GM19463 (cell line): Measurements from ENCODE around the gene SCOC.
"Not testable (repeated sequence)": the region's sequence is repeated elsewhere in the genome, so short reads cannot be mapped to it uniquely, and the experiment has no call there.

Experiments
- ATAC-seq: cut with Tn5 transposase; IDR thresholded peaks from one replicate; pipeline ENCODE4 v1.9.1; 2021; ENCODE audit warnings: mild to moderate bottlenecking, moderate library complexity; ENCODE audit not compliant: unreplicated experiment

The SCOC gene

DNA sequence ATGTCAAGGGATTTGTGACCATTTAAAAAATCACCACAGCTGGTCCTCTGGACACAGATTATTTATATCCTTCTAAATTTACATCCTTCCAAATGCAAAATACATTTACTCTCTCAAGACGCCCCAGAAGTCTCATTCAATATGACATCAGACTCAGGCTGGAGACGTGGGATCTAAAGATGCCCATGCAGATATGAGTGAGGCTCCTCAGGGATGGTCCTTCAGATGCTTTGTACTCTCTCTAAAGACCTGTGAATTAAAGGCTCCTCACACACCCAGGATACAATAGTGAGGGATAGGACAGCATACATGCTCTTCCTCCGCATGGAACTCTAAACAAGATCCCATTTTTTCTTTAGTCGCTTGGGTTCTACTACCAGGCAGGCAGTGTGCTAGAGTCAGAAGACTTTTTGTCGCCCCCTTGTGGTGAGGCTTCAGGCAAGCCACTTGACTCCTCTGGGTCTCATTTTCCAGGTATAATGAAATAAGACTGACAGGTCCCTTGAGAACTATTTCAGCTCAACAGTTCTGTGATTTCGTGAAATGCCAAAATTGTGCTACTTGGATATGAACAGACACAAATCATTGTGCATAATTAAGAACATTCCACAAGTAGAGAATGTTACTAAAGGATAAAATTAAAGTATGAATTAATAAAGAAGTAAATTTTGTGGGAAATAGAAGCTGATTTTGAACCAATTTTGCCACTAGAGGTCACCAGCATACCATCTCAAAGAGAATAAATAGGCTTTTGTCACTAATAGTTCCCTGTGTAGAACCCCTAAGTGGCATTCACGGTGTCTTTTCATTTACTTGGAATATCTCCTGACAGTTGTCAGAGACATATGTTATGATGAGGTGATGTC lies 13.7 kb upstream of the SCOC start:
- ATAC-seq = peak; percentile 95

DNA sequence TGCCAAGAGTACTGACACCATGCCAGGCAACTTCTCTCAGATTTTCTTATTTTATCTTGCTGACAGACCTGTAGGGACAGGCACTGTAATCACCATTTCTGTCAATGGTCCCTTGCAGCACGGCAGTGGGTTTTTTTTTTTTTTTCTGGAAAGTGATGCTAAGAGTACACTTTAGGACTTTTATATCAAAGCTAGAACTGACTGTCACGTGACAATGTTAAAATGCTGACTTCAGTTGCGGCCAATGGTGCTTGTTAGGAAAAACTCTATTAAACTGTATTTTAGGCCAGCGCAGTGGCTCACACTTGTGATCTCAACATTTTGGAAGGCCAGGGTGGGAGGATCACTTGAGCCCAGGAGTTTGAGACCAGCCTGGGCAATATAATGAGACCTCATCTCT lies 12.3 kb upstream of the SCOC start:
- ATAC-seq = no peak

DNA sequence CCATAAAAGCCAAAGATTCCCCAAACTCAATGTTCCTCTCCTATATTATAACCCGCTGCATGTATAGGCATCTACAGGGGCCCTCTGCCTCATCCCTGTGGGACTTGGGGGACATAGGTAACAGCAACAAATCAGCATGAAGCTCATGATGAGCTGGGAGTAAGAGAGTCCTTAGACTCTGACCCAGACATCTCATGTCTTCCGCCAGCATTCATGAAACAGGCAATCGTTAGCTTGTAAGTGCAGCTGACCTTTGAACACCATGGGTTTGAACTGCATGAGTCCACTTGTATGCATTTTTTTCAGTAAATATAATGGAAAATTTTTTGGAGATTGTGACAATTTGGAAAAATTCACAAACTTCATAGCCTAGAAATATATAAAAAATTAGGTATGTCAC lies 10.4 kb upstream of the SCOC start:
- ATAC-seq = no peak

DNA sequence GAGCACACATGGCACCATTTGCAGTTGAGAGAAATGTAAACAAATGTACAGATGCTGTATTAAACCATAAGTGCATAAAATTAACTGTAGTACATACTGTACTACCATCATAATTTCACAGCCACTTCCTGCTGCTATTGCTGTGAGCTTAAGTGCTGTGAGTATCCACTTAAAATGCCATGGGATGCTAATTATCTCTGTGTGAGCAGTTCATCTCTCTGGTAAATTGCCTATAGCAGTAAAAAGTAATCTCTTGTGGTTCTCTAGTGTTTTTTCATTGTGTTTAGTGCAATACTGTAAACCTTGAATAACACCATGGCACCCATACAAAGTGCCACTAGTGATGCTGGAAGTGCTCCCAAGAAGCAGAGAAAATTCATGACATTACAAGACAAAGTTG lies 9.9 kb upstream of the SCOC start:
- ATAC-seq = no peak

DNA sequence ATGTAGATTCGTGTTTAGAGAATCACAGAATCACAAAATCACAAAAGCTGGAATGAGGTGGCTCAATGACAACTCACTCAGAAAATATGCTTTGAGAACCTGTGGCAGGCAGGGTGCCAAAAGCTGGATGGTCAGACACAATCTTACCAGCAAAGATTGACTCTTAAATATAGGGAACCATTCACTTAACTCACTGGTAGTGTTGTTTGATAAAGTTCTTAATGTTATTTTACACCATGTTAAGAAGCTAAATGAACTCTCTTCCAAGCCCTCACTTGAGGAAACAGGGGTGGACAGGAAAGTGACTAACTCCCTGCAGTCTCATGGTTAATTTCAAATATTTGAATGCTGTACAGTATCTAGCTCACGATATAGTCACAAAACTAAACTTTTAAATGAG lies 5.7 kb upstream of the SCOC start:
- no peak for ATAC-seq

DNA sequence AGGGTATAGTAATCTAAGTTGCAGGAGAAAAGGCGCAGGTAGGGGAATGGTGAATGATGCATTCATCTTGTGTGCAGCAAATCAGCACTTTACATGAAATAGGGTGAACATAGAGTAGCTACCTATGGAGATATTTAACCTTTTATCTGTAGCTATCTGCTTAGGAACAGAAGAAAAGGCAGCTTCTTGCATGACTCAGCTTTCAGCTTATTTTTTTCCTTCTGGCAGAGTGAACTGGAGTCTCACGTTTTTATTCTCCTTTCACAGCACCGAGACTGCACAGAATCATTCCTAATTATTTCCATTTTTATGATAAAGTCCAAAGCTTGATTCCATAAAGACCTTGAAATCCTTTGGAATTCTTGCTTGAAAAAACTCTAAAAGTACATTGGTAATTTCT lies 4.8 kb upstream of the SCOC start:
- no peak for ATAC-seq

DNA sequence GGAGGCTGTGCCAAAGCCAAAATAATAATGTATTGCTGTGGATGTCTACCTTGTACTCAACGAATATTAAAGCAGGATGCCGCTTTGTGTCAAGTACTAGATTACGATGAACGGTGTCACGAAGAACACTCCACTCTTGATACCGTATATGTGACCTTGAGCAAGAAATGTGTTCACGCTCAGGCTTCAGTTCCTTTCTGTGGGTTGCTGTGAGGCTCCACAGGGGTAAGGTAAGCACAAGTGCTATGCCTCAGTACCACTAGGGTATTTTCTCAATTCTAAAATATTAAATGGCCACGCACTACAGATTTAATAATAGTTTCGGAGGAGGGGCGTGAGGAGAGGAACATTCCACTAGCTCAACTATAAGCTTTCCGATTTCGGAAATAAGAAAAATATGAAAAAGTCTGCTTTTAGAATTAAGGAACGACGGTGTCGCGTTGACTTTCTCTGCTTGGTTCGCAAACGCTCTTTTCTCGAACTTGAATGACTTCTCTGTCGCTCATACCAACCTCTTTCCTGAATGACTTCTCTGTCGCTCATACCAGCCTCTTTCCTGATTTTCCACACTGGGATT lies 607 bp upstream of the SCOC start:
- ATAC-seq = peak; percentile 40

DNA sequence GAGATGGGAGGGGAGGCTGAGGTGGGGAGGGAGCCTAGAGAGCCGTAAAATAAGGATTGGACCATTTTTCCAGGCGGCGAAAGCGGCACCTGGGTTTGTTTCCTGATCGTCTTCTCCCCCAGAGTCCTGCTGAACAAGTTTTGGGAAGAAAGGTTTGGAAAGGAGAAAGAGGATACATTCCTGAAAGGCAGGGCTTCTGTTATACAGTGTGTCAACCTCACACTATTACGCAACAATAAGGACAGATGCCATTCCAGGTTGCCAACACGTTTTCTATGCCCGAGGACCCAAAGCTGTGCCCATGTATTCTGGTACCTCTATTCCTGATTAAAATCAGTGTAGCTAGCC lies 658 bp downstream of the SCOC start:
- ATAC-seq = no peak

DNA sequence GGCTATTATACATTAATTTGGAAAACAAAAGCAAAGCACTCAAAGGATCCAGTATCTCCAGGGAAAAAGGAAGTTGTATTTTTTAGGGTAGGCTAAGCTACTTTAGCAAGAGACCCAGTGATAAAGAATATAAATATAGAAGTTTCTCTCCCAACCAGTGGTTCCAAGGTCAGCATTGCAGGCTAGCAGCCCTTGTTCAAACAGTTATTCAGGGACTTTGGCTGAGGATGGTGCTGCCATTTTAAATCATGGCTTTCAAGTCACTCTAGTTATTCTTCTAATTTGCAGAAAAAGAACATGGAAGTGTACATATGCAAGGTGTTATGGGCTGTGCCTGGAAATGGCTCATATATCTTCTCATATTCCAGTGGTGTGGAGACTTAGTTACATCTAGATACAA lies 9.3 kb downstream of the SCOC start:
- no peak for ATAC-seq

DNA sequence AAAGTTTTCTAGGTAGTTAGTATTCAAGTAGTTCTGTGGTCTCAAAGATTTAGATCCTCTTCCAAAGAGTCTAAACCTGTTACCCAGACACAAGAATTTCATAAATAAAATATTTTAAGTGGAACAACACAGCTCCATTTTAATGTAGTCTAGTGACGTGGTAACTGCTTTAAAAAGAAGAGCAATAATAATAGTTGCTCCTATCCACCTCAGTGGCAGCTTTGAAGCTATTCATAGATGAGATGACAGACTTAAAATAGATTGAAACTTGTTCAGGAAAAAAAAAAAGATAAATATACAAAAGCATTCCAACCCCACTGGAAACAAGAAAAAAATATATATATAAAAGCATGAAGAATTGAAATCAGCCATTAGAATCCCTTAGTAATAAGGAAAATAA lies 14.6 kb downstream of the SCOC start:
- no peak for ATAC-seq

DNA sequence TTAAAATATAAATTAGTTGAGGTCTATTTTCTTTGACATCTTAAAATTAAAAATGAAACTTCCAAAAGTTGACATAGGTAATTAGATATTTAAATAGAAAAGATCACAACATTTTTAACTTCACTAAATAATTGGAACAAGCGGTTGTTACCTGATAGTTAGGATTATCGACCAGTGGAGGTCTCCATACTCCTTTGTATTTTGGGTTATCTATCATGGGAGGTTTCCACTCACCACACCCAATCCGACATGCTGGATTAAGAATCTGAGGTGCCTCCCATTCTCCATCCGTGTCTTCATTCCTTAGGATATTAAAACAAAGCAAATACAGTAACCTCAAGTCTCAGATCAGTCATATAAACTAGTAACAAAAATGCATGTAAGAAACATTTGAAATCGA lies 22.2 kb downstream of the SCOC start:
- ATAC-seq = no peak

DNA sequence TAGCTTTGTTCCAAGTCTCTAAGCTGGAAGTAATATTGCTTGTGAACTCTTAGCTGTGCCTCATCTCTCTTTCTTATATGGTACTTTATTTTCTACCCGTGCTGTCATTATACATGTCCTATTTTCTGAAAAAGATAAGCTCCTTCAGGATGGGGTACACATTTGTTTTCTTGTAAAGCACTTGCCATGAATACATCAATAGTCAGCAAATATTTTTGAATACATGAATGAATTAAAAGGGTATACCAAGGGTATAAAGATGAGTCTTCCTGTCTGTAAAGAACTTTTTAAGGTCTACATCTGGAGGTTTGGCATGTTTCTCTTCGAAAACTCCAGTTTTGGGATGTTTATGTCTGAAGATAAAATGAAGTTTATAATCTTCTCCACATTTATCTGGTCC lies 26.7 kb downstream of the SCOC start:
- ATAC-seq = no peak

DNA sequence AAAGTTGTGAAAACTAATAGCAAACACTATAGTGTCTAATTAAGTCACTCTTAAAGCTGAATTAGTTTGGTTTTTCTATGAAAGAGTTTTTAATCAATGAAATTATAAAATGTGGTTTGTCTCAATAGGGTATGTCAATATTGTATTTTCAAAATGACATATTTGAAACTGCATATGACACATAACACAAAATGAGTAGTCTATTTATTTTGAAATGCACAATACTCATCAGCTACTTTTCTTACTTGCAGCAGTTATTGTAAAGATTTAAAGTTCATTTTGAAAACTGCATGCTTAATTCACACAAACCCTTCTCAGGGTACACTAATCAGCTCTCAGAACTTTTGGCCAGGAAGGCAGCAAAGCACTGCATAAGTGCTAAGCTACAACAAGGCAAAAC lies 32.8 kb downstream of the SCOC start:
- no peak for ATAC-seq

DNA sequence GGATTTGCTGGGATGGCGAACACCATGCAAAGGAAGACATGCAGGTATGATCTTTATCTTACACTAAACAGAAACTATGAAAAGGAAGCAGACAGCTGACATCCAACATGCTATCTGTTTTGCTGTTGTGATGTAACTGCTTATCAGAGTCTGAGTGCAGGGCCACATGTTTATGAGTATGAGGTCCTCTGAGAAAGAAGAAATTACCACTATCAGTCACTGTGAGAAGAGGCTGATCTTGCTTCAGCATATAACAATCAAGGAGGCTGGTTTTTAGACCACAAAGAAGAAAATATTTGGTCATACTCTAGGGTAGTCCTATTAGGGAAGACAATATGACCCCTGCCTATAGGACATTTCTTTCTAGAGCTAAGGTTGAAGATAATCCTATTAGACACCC lies 35.5 kb downstream of the SCOC start:
- no peak for ATAC-seq

DNA sequence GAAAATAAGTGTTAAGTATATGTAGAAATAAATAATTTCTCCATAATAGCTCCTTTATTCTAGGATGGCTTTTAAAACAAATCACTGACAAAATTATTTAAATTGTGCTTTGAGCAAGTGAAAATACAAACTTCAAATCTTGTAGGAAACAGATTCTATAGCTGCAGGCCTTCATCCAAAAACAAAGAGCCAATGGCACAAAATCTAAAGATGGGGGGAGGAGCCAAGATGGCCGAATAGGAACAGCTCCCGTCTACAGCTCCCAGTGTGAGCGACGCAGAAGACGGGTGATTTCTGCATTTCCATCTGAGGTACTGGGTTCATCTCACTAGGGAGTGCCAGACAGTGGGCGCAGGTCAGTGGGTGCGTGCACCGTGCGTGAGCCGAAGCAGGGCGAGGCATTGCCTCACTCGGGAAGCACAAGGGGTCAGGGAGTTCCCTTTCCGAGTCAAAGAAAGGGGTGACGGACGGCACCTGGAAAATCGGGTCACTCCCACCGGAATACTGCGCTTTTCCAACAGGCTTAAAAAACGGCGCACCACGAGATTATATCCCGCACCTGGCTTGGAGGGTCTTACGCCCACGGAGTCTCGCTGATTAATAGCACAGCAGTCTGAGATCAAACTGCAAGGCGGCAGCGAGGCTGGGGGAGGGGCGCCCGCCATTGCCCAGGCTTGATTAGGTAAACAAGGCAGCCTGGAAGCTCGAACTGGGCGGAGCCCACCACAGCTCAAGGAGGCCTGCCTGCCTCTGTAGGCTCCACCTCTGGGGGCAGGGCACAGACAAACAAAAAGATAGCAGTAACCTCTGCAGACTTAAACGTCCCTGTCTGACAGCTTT lies 39.9 kb downstream of the SCOC start:
- ATAC-seq = not testable (repeated sequence)

DNA sequence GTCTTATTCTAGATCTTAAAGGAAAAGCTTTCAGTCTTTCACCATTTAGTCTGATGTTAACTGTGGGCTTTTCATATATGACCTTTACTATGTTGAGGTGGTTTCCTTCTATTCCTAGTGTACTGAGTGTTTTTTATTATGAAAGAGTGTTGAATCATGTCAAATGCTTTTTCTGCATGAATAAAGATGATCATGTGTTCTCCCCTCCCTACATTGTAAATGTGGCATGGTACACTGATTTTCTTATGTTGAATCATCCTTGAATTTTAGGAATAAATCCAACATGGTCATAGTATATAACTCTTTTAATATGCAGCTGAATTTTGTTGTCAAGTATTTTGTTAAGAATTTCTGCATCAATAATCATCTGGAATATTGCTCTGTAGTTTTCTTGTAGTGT lies 49.7 kb downstream of the SCOC start:
- ATAC-seq = no peak

DNA sequence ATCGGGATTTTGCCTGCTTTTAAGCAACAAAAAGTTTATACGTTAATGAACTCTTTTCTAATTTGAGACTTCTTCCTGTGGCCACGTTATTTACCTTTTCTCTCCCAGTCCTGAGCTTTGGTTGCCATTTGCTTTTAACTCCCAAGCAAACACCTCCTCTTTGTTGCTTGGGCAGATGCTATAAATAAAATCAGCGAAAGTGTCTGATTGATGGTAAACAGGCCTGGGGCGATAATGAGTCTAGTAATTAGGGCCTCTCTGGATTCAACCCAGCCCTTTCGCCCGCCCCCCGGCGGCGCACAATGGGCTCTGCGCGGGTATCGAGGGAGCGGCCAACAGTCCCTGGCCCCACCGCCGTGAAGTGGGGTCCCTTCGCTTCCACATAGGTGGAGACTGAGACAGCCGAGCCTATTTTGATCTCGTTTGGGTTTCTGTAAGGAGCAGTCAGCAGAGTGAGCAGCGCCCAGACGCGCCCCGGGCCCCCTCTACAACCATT lies 53.2 kb downstream of the SCOC start:
- ATAC-seq = peak; percentile 3

DNA sequence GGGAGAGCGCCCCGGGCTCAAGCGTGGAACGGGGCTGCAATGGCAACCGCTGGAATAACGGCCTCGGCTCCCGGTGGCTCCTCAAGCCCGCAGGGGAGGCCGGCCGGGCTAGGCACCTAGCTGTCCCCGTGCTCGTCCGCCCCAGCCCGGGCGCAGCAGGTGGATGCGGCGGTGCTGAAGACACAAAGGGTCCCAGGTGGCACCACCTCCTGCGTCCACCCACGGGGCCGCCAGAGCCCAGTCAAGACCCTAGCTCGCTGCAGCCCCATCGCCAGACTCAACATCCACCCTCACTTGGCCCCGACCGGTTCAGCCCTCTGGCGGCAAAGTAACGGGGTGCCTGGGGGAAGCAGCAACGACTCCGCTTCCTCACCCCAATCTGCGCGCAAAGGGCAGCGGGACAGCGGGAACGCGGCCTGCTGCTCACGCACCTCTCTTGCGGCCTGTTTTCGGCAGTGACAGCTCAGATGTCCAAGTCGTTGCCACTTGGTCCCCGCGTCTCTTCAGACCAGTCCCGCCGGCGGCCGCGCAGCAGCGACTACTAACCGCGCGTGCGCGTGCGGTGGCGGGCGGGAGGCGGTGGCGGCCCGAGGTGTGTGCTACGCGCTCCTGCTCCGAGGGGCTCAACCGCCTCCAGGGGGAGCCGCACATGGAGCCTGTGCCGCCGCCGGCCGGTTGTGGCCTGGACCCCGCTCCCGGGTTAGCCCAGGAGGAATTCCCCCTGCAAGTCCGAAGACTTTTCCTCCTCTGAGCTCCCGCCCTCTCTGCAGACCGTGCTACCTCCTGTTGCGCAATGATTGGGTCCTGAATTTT lies 53.9 kb downstream of the SCOC start, which contains the start of gene CLGN:
TSS of gene CLGN (minus strand) at position 543 of the 813 bp plus-strand sequence. CDS start 14,570 bp downstream, outside the sequence.
- peak; percentile 89 for ATAC-seq

DNA sequence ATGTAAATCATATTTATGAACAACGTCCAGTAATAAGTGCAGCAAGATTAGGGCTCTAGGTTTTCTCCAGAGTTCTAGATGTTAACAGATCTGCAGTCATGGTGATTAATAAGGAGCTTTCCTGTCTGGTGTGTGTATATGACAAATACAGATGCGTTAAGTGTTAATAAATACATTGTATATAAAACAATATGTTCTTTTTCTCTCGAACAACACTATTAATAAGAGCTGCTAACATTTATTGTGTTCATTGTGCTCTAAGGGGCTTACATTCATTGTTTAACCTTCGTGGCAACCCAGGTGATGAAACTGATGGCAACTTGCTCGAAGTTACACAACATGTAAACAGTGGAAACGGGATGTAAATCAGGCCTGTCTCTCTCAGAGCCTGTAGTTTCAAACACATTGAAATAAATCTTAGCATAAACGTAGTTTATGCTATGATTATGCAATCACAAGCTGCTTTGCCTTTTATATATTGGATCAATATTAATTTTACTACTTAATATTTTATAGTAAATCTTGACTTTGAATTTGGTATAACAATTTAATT lies 54.5 kb downstream of the SCOC start:
- no peak for ATAC-seq
